Tibial nerve (tissue), 4 donors: ENCODE measurements around the gene DISC1.

Experiments used
- CTCF ChIP-seq, 5 experiments: fragments of 200-600 bp in 3 of 5; fragments of 450-650 bp in 2 of 5; sonication (generic) in 3 of 5; IDR thresholded peaks; one replicate each; pipeline ENCODE4 v1.5.1; 2016 to 2019; ENCODE audit warnings: antibody characterized with exemption in 5 of 5, mild to moderate bottlenecking in 3 of 5, moderate library complexity in 2 of 5
- EP300 ChIP-seq, 2 donors: sonication (generic); formaldehyde crosslinking; IDR thresholded peaks; one replicate each; pipeline ENCODE4 v1.6.1; 2017; ENCODE audit warnings: antibody characterized with exemption in 2 of 2, mild to moderate bottlenecking in 1 of 2
- POLR2A ChIP-seq, 2 donors: fragments of 450-650 bp; IDR thresholded peaks; one replicate each; pipeline ENCODE4 v1.6.1; 2017; ENCODE audit warnings: antibody characterized with exemption in 2 of 2, mild to moderate bottlenecking in 2 of 2, moderate library complexity in 2 of 2

GRCh38 chr1:231763456-231763855 is 136.9 kb downstream of the DISC1 start:
- no peak for TF ChIP-seq CTCF (IDR thresholded peaks at IDR 0.05)
- TF ChIP-seq POLR2A (IDR thresholded peaks at IDR 0.05), result no peak
- no peak for TF ChIP-seq EP300 (IDR thresholded peaks at IDR 0.05)
